ENCODE measurements around the gene WDR64. TPM values are rescaled to one million over a fixed set of nuclear protein-coding genes. Genes with fewer than 3 reads are reported as not detected.

The WDR64 gene
- total and polyA plus RNA-seq, 8 donors, result not detected

GRCh38 chr1:241782396-241782795 is 130.3 kb downstream of the WDR64 start:
- DNase-seq (no peak), FAIRE-seq (no peak), ATAC-seq (no peak)
- 20 to 23% methylated on average over 4 of the region's 4 CpGs for WGBS, 2 donors
- intact Hi-C loops (cut with DNase I), result no loop called here
- TF ChIP-seq CTCF (IDR thresholded peaks at IDR 0.05), result no peak
- Histone ChIP-seq H3K4me3 (no peak overlapping the region), H3K27ac (no peak overlapping the region), H3K4me1 (no peaks in the 10 kb centered on the region), H3K27me3 (no peaks in the 10 kb centered on the region), H3K36me3 (no peaks in the 10 kb centered on the region), H3K9me3 (no peaks in the 10 kb centered on the region)

- TF ChIP-seq CTCF (IDR thresholded peaks at IDR 0.05), result no peak
- Histone ChIP-seq H3K9me3 (no peaks in the 10 kb centered on the region), H3K4me3 (no peak overlapping the region), H3K4me1 (no peaks in the 10 kb centered on the region), H3K27me3 (no peaks in the 10 kb centered on the region), H3K36me3 (no peaks in the 10 kb centered on the region), H3K27ac (no peak overlapping the region)
- no peak for DNase-seq
- ATAC-seq, result no peak
- 82 to 83% methylated on average over 4 of the region's 4 CpGs for WGBS, 2 donors
- no peak for FAIRE-seq
- intact Hi-C loops (cut with DNase I), result no loop called here
Measured at GRCh38 chr1:241787691-241788090, 135.6 kb downstream of the WDR64 start.

- TF ChIP-seq CTCF (IDR thresholded peaks at IDR 0.05), result no peak
- Histone ChIP-seq H3K27me3 (no peaks in the 10 kb centered on the region), H3K4me1 (no peaks in the 10 kb centered on the region), H3K36me3 (no peaks in the 10 kb centered on the region), H3K4me3 (no peak overlapping the region), H3K27ac (no peak overlapping the region), H3K9me3 (no peaks in the 10 kb centered on the region)
- WGBS, 2 donors, result 76 to 89% methylated on average over 2 of the region's 2 CpGs
- intact Hi-C loops (cut with DNase I), result no loop called here
- DNase-seq (no peak), FAIRE-seq (no peak), ATAC-seq (no peak)
Measured at GRCh38 chr1:241789061-241789460, 137.0 kb downstream of the WDR64 start.

GRCh38 chr1:241799416-241799815 is 147.3 kb downstream of the WDR64 start:
- no peaks in the 10 kb centered on the region for H3K4me1 ChIP-seq
- WGBS, 2 donors, result 87 to 98% methylated on average over 1 of the region's 1 CpG
- H3K27ac ChIP-seq, result no peak overlapping the region
- H3K36me3 ChIP-seq, result no peaks in the 10 kb centered on the region
- no peak for DNase-seq
- H3K4me3 ChIP-seq, result no peak overlapping the region
- intact Hi-C loops (cut with DNase I), result no loop called here
- H3K9me3 ChIP-seq, result no peaks in the 10 kb centered on the region
- FAIRE-seq, result no peak
- ATAC-seq, result no peak
- no peak for TF ChIP-seq CTCF (IDR thresholded peaks at IDR 0.05)
- no peaks in the 10 kb centered on the region for H3K27me3 ChIP-seq

DNA sequence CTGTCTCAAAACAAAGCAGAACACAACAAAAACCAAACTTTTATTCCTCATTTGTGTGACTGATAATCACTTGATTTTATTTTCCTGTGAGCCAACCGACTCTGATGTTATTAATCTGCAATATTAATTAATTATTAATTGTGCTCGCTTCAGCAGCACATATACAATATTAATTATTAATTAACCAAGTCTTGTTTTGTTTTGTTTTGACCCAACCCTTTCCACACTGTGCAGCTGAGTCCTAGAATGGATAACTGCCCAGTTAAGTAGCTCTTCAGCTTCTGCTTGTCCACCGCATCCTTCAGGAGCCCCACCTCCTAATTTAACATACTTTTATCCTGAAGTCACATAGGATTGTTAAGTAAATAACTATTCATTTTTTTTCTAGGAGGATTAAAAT is 148.6 kb downstream of the WDR64 start:
- FAIRE-seq (no peak), DNase-seq (no peak)

More for the DNA sequence above, 148.6 kb downstream of the WDR64 start:
- WGBS, 2 donors, result 27 to 39% methylated on average over 3 of the region's 3 CpGs
- ATAC-seq, result no peak
- no peak for TF ChIP-seq CTCF (IDR thresholded peaks at IDR 0.05)
- Histone ChIP-seq H3K27me3 (no peaks in the 10 kb centered on the region), H3K4me1 (no peaks in the 10 kb centered on the region), H3K36me3 (no peaks in the 10 kb centered on the region), H3K9me3 (no peaks in the 10 kb centered on the region), H3K4me3 (no peak overlapping the region), H3K27ac (no peak overlapping the region)
- intact Hi-C loops (cut with DNase I), result no loop called here

Measured in pancreas (tissue), 10 donors.